K562 (cell line): ENCODE results near the gene NUP35. TPM values are rescaled to one million over a fixed set of nuclear protein-coding genes. Genes with fewer than 3 reads are reported as not detected.

Source experiments
- CBFA2T3 ChIP-seq: fragments of 450-650 bp; IDR thresholded peaks from 2 replicates; pipeline ENCODE4 v1.6.1; 2017
- CTBP1 ChIP-seq: fragments of 450-650 bp; IDR thresholded peaks from 2 replicates; pipeline ENCODE4 v1.6.1; 2016; ENCODE audit warnings: borderline replicate concordance
- ESRRA ChIP-seq: fragments of 450-650 bp; IDR thresholded peaks from 2 replicates; pipeline ENCODE4 v1.6.1; 2014; ENCODE audit warnings: low read depth, mild to moderate bottlenecking, moderate library complexity, borderline replicate concordance
- MEIS2 ChIP-seq: fragments of 450-650 bp; IDR thresholded peaks from 2 replicates; pipeline ENCODE4 v1.6.1; 2014; ENCODE audit warnings: mild to moderate bottlenecking; ENCODE audit not compliant: partially characterized antibody
- NFE2 ChIP-seq: IDR thresholded peaks from 2 replicates; pipeline ENCODE4 v1.6.1; 2014; ENCODE audit warnings: antibody characterized with exemption, low read depth
- PBX2 ChIP-seq, 2 experiments: IDR thresholded peaks in 1 of 2; conservative IDR thresholded peaks in 1 of 2; 2 replicates each; pipeline ENCODE4 v1.6.1; 2016; ENCODE audit warnings: low read depth in 2 of 2, mild to moderate bottlenecking in 1 of 2, missing compliant biosample characterization in 1 of 2, missing genetic modification characterization in 1 of 2, moderate library complexity in 1 of 2
- POLR2AphosphoS2 ChIP-seq: IDR thresholded peaks from 2 replicates; pipeline ENCODE4 v1.6.1; 2012; ENCODE audit warnings: low read length, improper control_type of control experiment
- SREBF2 ChIP-seq: sonication (generic); formaldehyde crosslinking; IDR thresholded peaks from 2 replicates; pipeline ENCODE4 v1.4.0; 2020; ENCODE audit warnings: mild to moderate bottlenecking, missing genetic modification reagents
- SRF ChIP-seq, 2 experiments: fragments of 250-450, 450-650 bp in 1 of 2; sonication (Bioruptor Pico) in 1 of 2; sonication (generic) in 1 of 2; formaldehyde crosslinking; IDR thresholded peaks; 2 replicates each; pipeline versions ENCODE4 v1.5.0 to v1.5.1; 2020 to 2022; ENCODE audit warnings: mild to moderate bottlenecking in 1 of 2, missing genetic modification reagents in 1 of 2
- ZNF140 ChIP-seq: fragments of 250-450 bp; sonication (Bioruptor Pico); IDR thresholded peaks from 2 replicates; pipeline ENCODE4 v1.8.0; 2021; ENCODE audit warnings: moderate library complexity, mild to moderate bottlenecking, inconsistent platforms
- ZNF449 ChIP-seq: fragments of 250-450 bp; sonication (Bioruptor Pico); IDR thresholded peaks from 2 replicates; pipeline ENCODE4 v1.8.0; 2022; ENCODE audit warnings: moderate library complexity, mild to moderate bottlenecking, inconsistent platforms
- polyA plus RNA-seq, 8 experiments: library from polyadenylated mRNA; depleted of rRNA in 4 of 8; stranded (reverse) in 5 of 8; unstranded in 3 of 8; fragments of >200 nt; fragmentation: Nextera tagmentation in 2 of 8; fragmentation: Illumina TruSeq in 1 of 8; extraction: Ambion mirVana in 2 of 8; extraction: Trizol in 1 of 8; gene quantifications; 2 replicates each; pipeline versions ENCODE4 v1.2.1 to v1.2.3, GENCODE V29; 2011 to 2014; ENCODE audit warnings: inconsistent platforms in 1 of 8, missing spikeins in 1 of 8
- total RNA-seq, 7 experiments: library from RNA; depleted of rRNA in 6 of 7; stranded (reverse); fragments of >200 nt in 6 of 7; fragmentation: Illumina TruSeq in 2 of 7; extraction: Trizol in 2 of 7; gene quantifications; 2 replicates each; pipeline versions ENCODE4 v1.2.1 to v1.2.3, GENCODE V29; 2011 to 2021; ENCODE audit warnings: low replicate concordance in 1 of 7
- TF ChIP-seq, protein P1 (sequence below): sonication (generic); formaldehyde crosslinking; IDR thresholded peaks from 2 replicates; pipeline ENCODE4 v1.8.0; 2022; ENCODE audit warnings: missing genetic modification reagents, mild to moderate bottlenecking, moderate library complexity, borderline replicate concordance

Gene NUP35
- total and polyA plus RNA-seq, 9 of the 15 experiments (the other 6 are each of a cell fraction or from before 2014, with no cell fraction given), result 24.5 to 78.2 (median 51.1) TPM

GRCh38 chr2:183105402-183106134, 18.7 kb upstream of the NUP35 start (continued):
- 0 out of 2 replicates have a peak, but pooled peaks have one; percentile 16 for TF ChIP-seq CTBP1
- TF ChIP-seq CBFA2T3, result no peak
- no peak for TF ChIP-seq SREBF2 (CRISPR knock-in tag)
- peak; percentile 77 for TF ChIP-seq MEIS2
- TF ChIP-seq ZNF140, result no peak
- no peak for TF ChIP-seq PBX2 (CRISPR knock-in tag; IDR thresholded peaks at IDR 0.05; ENCODE audit: low read depth)
- TF ChIP-seq PBX2 (tag; conservative IDR thresholded peaks at IDR 0.05; ENCODE audit: low read depth), result peak; percentile 54; the same call in 1 of the 2 replicates
- peak; percentile 78 for TF ChIP-seq NFE2
- no peak for TF ChIP-seq SRF (CRISPR knock-in tag; IDR thresholded peaks at IDR 0.05)
- TF ChIP-seq, protein P1, sequence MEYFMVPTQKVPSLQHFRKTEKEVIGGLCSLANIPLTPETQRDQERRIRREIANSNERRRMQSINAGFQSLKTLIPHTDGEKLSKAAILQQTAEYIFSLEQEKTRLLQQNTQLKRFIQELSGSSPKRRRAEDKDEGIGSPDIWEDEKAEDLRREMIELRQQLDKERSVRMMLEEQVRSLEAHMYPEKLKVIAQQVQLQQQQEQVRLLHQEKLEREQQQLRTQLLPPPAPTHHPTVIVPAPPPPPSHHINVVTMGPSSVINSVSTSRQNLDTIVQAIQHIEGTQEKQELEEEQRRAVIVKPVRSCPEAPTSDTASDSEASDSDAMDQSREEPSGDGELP (CRISPR knock-in tag), result no peak
- no peak for TF ChIP-seq ZNF449 (CRISPR knock-in tag)
- TF ChIP-seq ESRRA, result no peak
- no peak for TF ChIP-seq POLR2AphosphoS2
